Smooth muscle cell (in vitro differentiated cells): ENCODE data around the gene ELMO1. TPM values are rescaled to one million over a fixed set of nuclear protein-coding genes. Genes with fewer than 3 reads are reported as not detected.

ENCODE experiments used
- DNase-seq: peaks from one replicate; lab custom pipeline; 2025; ENCODE audit not compliant: unreplicated experiment; lab: John Stamatoyannopoulos, UW
- H2AFZ ChIP-seq: fragments of 200-600 bp; sonication (generic); 2 replicates; pipeline ENCODE4 v1.6.0; 2016; ENCODE audit warnings: antibody characterized with exemption, low read depth, mild to moderate bottlenecking
- H3F3A ChIP-seq: fragments of 200-600 bp; sonication (generic); 2 replicates; pipeline ENCODE4 v1.6.0; 2017; ENCODE audit warnings: antibody characterized with exemption, low read depth
- H3K27ac ChIP-seq: fragments of 200-600 bp; sonication (generic); 2 replicates; pipeline ENCODE4 v1.5.1; 2016; ENCODE audit warnings: low read depth, mild to moderate bottlenecking
- H3K27me3 ChIP-seq: fragments of 200-600 bp; sonication (generic); 2 replicates; pipeline ENCODE4 v1.6.1; 2016; ENCODE audit warnings: low read depth, mild to moderate bottlenecking
- H3K36me3 ChIP-seq: fragments of 200-600 bp; sonication (generic); 2 replicates; pipeline ENCODE4 v1.5.1; 2016; ENCODE audit warnings: low read depth
- H3K4me1 ChIP-seq: fragments of 200-600 bp; sonication (generic); 2 replicates; pipeline ENCODE4 v1.5.1; 2016; ENCODE audit warnings: low read depth
- H3K4me2 ChIP-seq: fragments of 200-600 bp; sonication (generic); 2 replicates; pipeline ENCODE4 v1.6.0; 2016; ENCODE audit warnings: mild to moderate bottlenecking
- H3K4me3 ChIP-seq: fragments of 200-600 bp; sonication (generic); 2 replicates; pipeline ENCODE4 v1.5.1; 2016; ENCODE audit warnings: mild to moderate bottlenecking
- H3K79me2 ChIP-seq: fragments of 200-600 bp; sonication (generic); 2 replicates; pipeline ENCODE4 v1.6.0; 2016; ENCODE audit warnings: low read depth, mild to moderate bottlenecking
- H3K9ac ChIP-seq: fragments of 200-600 bp; sonication (generic); 2 replicates; pipeline ENCODE4 v1.6.0; 2016; ENCODE audit warnings: low read depth
- H3K9me3 ChIP-seq: fragments of 200-600 bp; sonication (generic); replicated peaks from 2 replicates; pipeline ENCODE4 v1.5.1; 2016; ENCODE audit warnings: low read depth
- H4K20me1 ChIP-seq: fragments of 200-600 bp; sonication (generic); 2 replicates; pipeline ENCODE4 v1.6.0; 2016; ENCODE audit warnings: low read depth
- WGBS: methylation state at CpG from one replicate; pipeline ENCODE4 v1.1.7; 2016; ENCODE audit warnings: low lambda C conversion rate; 5-methylcytosine and 5-hydroxymethylcytosine counted together
- polyA plus RNA-seq: library from polyadenylated mRNA; unstranded; fragments of >200 nt; fragmentation: Nextera tagmentation; extraction: Ambion mirVana; gene quantifications from 2 replicates; pipeline ENCODE4 v1.2.1, GENCODE V29; 2016
- total RNA-seq: library from RNA; depleted of rRNA; stranded (reverse); fragments of >200 nt; gene quantifications from 2 replicates; pipeline ENCODE4 v1.2.3, GENCODE V29; 2014
- TF ChIP-seq, protein P1 (sequence below): fragments of 200-600 bp; sonication (generic); IDR thresholded peaks from 2 replicates; pipeline ENCODE4 v1.5.1; 2017; ENCODE audit warnings: borderline replicate concordance, mild to moderate bottlenecking, antibody characterized with exemption; ENCODE audit not compliant: insufficient read depth, poor library complexity, severe bottlenecking

ELMO1 gene
- total and polyA plus RNA-seq, 2 experiments from 2014 or later = 8.2 to 36.0 TPM

- WGBS = 2% methylated on average over 23 of the region's 63 CpGs
- Histone ChIP-seq H2AFZ (peak overlapping the region; percentile 94), H3K36me3 (no peaks in the 10 kb centered on the region), H3K4me3 (peak overlapping the region; percentile 89), H3K9me3 (no peaks in the 10 kb centered on the region), H3K27me3 (peaks cover 13% of the 10 kb centered on the region), H3F3A (peaks cover 10% of the 10 kb centered on the region), H3K79me2 (no peaks in the 10 kb centered on the region), H3K4me2 (peak overlapping the region; percentile 93), H4K20me1 (no peaks in the 10 kb centered on the region), H3K27ac (no peak overlapping the region), H3K4me1 (peaks cover 19% of the 10 kb centered on the region), H3K9ac (peak overlapping the region; percentile 59)
- DNase-seq = no peak
- TF ChIP-seq, protein P1, sequence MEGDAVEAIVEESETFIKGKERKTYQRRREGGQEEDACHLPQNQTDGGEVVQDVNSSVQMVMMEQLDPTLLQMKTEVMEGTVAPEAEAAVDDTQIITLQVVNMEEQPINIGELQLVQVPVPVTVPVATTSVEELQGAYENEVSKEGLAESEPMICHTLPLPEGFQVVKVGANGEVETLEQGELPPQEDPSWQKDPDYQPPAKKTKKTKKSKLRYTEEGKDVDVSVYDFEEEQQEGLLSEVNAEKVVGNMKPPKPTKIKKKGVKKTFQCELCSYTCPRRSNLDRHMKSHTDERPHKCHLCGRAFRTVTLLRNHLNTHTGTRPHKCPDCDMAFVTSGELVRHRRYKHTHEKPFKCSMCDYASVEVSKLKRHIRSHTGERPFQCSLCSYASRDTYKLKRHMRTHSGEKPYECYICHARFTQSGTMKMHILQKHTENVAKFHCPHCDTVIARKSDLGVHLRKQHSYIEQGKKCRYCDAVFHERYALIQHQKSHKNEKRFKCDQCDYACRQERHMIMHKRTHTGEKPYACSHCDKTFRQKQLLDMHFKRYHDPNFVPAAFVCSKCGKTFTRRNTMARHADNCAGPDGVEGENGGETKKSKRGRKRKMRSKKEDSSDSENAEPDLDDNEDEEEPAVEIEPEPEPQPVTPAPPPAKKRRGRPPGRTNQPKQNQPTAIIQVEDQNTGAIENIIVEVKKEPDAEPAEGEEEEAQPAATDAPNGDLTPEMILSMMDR = no peak
Measured at GRCh38 chr7:37448011-37448635, 541 bp downstream of the ELMO1 start.

DNA sequence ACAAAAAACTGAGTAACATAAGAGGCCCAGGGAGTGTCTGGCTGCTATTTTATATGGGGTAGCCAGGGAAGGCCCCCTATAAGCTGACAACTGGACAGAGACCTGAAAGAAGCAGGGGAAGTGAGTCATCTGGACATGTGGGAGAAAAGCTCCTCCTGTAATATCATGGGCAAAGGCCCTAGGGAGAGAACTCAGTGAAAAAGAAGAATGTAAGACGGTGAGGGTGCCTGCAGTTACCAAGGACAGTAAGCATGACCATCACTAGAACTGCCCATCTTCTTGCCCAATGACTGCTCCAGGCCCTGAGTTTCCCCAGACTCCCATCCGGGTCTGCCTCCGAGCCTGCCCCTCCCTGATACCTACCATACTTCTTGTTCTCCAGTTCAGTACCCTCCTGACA is 2.3 kb downstream of the ELMO1 start:
- H3K4me3 ChIP-seq = peak overlapping the region; percentile 89
- 48% methylated on average over 3 of the region's 3 CpGs for WGBS
- no peak for DNase-seq
- peak overlapping the region; percentile 93 for H3K4me2 ChIP-seq
- no peaks in the 10 kb centered on the region for H4K20me1 ChIP-seq
- H3K27me3 ChIP-seq = peaks cover 13% of the 10 kb centered on the region
- no peak overlapping the region for H2AFZ ChIP-seq
- H3K9ac ChIP-seq = no peak overlapping the region
- H3F3A ChIP-seq = peaks cover 10% of the 10 kb centered on the region
- TF ChIP-seq, protein P1 = no peak
- no peaks in the 10 kb centered on the region for H3K9me3 ChIP-seq
- peaks cover 6% of the 10 kb centered on the region for H3K79me2 ChIP-seq
- H3K36me3 ChIP-seq = no peaks in the 10 kb centered on the region
- peak overlapping the region; percentile 20 for H3K27ac ChIP-seq
- peaks cover 19% of the 10 kb centered on the region for H3K4me1 ChIP-seq

GRCh38 chr7:37445790-37446189 is 2.9 kb downstream of the ELMO1 start:
- 54% methylated on average over 1 of the region's 1 CpG for WGBS
- no peak overlapping the region for H2AFZ ChIP-seq
- no peaks in the 10 kb centered on the region for H3K36me3 ChIP-seq
- H3K4me1 ChIP-seq = peaks cover 20% of the 10 kb centered on the region
- H3K9ac ChIP-seq = no peak overlapping the region
- H4K20me1 ChIP-seq = no peaks in the 10 kb centered on the region
- peaks cover 13% of the 10 kb centered on the region for H3K27me3 ChIP-seq
- peak overlapping the region; percentile 2 for H3K27ac ChIP-seq
- H3K4me2 ChIP-seq = no peak overlapping the region
- no peak overlapping the region for H3K4me3 ChIP-seq
- no peaks in the 10 kb centered on the region for H3K9me3 ChIP-seq
- peaks cover 6% of the 10 kb centered on the region for H3K79me2 ChIP-seq
- TF ChIP-seq, protein P1 = no peak
- peaks cover 10% of the 10 kb centered on the region for H3F3A ChIP-seq
- no peak for DNase-seq
